Colonic mucosa (tissue), 4 donors: Measurements from ENCODE around the gene MRPS18C. TPM values are rescaled to one million over a fixed set of nuclear protein-coding genes. Genes with fewer than 3 reads are reported as not detected.
"Not testable (repeated sequence)": the region's sequence is repeated elsewhere in the genome, so short reads cannot be mapped to it uniquely, and the experiment has no call there.

ENCODE experiments used
- DNase-seq: peaks from one replicate; pipeline ENCODE4 v3.0.0-alpha.2; 2020
- H3K27ac ChIP-seq: fragments of 200-600 bp; one replicate; pipeline ENCODE4 v1.8.0; 2021
- H3K27me3 ChIP-seq: fragments of 200-600 bp; one replicate; pipeline ENCODE4 v1.8.0; 2021
- H3K36me3 ChIP-seq: fragments of 200-600 bp; one replicate; pipeline ENCODE4 v1.8.0; 2021
- H3K4me1 ChIP-seq: fragments of 200-600 bp; one replicate; pipeline ENCODE4 v1.8.0; 2021; ENCODE audit warnings: mild to moderate bottlenecking
- H3K4me3 ChIP-seq: fragments of 200-600 bp; one replicate; pipeline ENCODE4 v1.8.0; 2021
- H3K9ac ChIP-seq, 2 donors: one replicate each; pipeline ENCODE4 v1.7.0; 2013; ENCODE audit warnings: control low read depth in 2 of 2, low read depth in 2 of 2, low read length in 2 of 2
- H3K9me3 ChIP-seq: fragments of 200-600 bp; one replicate; pipeline ENCODE4 v1.8.0; 2021
- intact Hi-C: fragments of 100-400 bp; cut with DNase I; formaldehyde crosslinking; loops from one replicate; pipeline ENCODE4 v1.14.1; 2022
- total RNA-seq, 2 donors: library from RNA; stranded (reverse); fragmentation: NEBNext Ultra II Directional in 1 of 2; extraction: Animal tissue kit (Norgen Biotek cat#: 25700) in 1 of 2; gene quantifications; one replicate each; pipeline ENCODE4 v1.2.1, GENCODE V29; 2021
- TF ChIP-seq, protein P1 (sequence below): fragments of 200-600 bp; IDR thresholded peaks from one replicate; pipeline ENCODE4 v1.8.0; 2022; ENCODE audit warnings: antibody characterized with exemption, mild to moderate bottlenecking
- donor health status: healthy.
- donor health status: DM: no; HTN: no; CAD: no.
- donor health status: DM: no; HTN: no; CAD: no.

MRPS18C gene
- total RNA-seq, 2 donors from 2014 or later: 38.2 to 57.6 TPM

GRCh38 chr4:83509156-83509585 is 53.3 kb downstream of the MRPS18C start:
- DNase-seq: peak; percentile 80
- not testable (repeated sequence) for H3K4me3 ChIP-seq, H3K36me3 ChIP-seq, H3K4me1 ChIP-seq, H3K27ac ChIP-seq, H3K27me3 ChIP-seq, H3K9me3 ChIP-seq, H3K9ac ChIP-seq
- intact Hi-C loops: loop anchor here (2.0 to 10.0 kb wide), 2 partner anchors 130 to 996 kb away; no protein-coding TSS in a partner anchor
- TF ChIP-seq, protein P1, sequence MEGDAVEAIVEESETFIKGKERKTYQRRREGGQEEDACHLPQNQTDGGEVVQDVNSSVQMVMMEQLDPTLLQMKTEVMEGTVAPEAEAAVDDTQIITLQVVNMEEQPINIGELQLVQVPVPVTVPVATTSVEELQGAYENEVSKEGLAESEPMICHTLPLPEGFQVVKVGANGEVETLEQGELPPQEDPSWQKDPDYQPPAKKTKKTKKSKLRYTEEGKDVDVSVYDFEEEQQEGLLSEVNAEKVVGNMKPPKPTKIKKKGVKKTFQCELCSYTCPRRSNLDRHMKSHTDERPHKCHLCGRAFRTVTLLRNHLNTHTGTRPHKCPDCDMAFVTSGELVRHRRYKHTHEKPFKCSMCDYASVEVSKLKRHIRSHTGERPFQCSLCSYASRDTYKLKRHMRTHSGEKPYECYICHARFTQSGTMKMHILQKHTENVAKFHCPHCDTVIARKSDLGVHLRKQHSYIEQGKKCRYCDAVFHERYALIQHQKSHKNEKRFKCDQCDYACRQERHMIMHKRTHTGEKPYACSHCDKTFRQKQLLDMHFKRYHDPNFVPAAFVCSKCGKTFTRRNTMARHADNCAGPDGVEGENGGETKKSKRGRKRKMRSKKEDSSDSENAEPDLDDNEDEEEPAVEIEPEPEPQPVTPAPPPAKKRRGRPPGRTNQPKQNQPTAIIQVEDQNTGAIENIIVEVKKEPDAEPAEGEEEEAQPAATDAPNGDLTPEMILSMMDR: peak; percentile 83

GRCh38 chr4:83510442-83510841 is 54.6 kb downstream of the MRPS18C start:
- intact Hi-C loops: no loop called here
- TF ChIP-seq, protein P1: no peak

More at GRCh38 chr4:83510442-83510841, 54.6 kb downstream of the MRPS18C start:
- Histone ChIP-seq H3K27ac (no peak overlapping the region), H3K27me3 (no peaks in the 10 kb centered on the region), H3K4me1 (no peaks in the 10 kb centered on the region), H3K9me3 (no peaks in the 10 kb centered on the region), H3K9ac (no peak overlapping the region), H3K4me3 (no peak overlapping the region), H3K36me3 (no peaks in the 10 kb centered on the region)
- no peak for DNase-seq

Other genes with a start within 250 kb of the MRPS18C start
- 10 to 100 TPM; 23.4 to 28.3 TPM for gene COQ2, start 171.3 kb upstream of the MRPS18C start, total RNA-seq
- 10 to 100 TPM; 11.7 to 16.7 TPM for gene HPSE, start 121.2 kb upstream of the MRPS18C start, total RNA-seq
- gene HELQ, start 235 bp upstream of the MRPS18C start, total RNA-seq: 10 to 100 TPM; 11.0 to 11.7 TPM
- gene ABRAXAS1, start 29.0 kb downstream of the MRPS18C start, total RNA-seq: 1 to 10 TPM; 7.0 to 8.3 TPM
- 10 to 100 TPM; 23.5 to 24.3 TPM for gene GPAT3, start 80.0 kb downstream of the MRPS18C start, total RNA-seq